ENCODE results near the gene LRIT3.

The LRIT3 gene

GRCh38 chr4:109902559-109903251 lies 54.8 kb downstream of the LRIT3 start:
- no peak for TF ChIP-seq CTCF (IDR thresholded peaks at IDR 0.05; ENCODE audit: low read depth, low read length)
- H3K4me3 ChIP-seq (replicated peaks in 1 of 2; ENCODE audit: low read depth in 2 of 2, low read length in 2 of 2), result no peak overlapping the region
- DNase-seq (ENCODE audit: low read depth in 2 of 2), result no peak

GRCh38 chr4:109908731-109909130 lies 60.8 kb downstream of the LRIT3 start:
- no peak for TF ChIP-seq CTCF (IDR thresholded peaks at IDR 0.05; ENCODE audit: low read depth, low read length)
- no peak overlapping the region for H3K4me3 ChIP-seq (replicated peaks in 1 of 2; ENCODE audit: low read depth in 2 of 2, low read length in 2 of 2)
- DNase-seq (ENCODE audit: low read depth in 2 of 2), result no peak

GRCh38 chr4:109910256-109910655 lies 62.3 kb downstream of the LRIT3 start:
- no peak for DNase-seq (ENCODE audit: low read depth in 2 of 2)
- TF ChIP-seq CTCF (IDR thresholded peaks at IDR 0.05; ENCODE audit: low read depth, low read length), result no peak
- no peak overlapping the region for H3K4me3 ChIP-seq (replicated peaks in 1 of 2; ENCODE audit: low read depth in 2 of 2, low read length in 2 of 2)

GRCh38 chr4:109912706-109913595 lies 65.0 kb downstream of the LRIT3 start, which contains the start of gene EGF:
EGF (plus strand) TSS chr4:109912883; CDS start chr4:109913336, 453 bp downstream.
- peak; percentile 34 to 52 for DNase-seq (ENCODE audit: low read depth in 2 of 2)
- TF ChIP-seq CTCF (IDR thresholded peaks at IDR 0.05; ENCODE audit: low read depth, low read length), result no peak

GRCh38 chr4:109913596-109914241 lies 65.8 kb downstream of the LRIT3 start:
- no peak for TF ChIP-seq CTCF (IDR thresholded peaks at IDR 0.05; ENCODE audit: low read depth, low read length)

More at GRCh38 chr4:109912706-109913595, 65.0 kb downstream of the LRIT3 start, which contains the start of gene EGF:
- no peak within 1 kb of the TSS for H3K4me3 ChIP-seq (replicated peaks in 1 of 2; ENCODE audit: low read depth in 2 of 2, low read length in 2 of 2)

GRCh38 chr4:109914322-109914721 lies 66.4 kb downstream of the LRIT3 start:
- no peak for DNase-seq (ENCODE audit: low read depth in 2 of 2)
- H3K4me3 ChIP-seq (replicated peaks in 1 of 2; ENCODE audit: low read depth in 2 of 2, low read length in 2 of 2), result no peak overlapping the region
- no peak for TF ChIP-seq CTCF (IDR thresholded peaks at IDR 0.05; ENCODE audit: low read depth, low read length)

More at GRCh38 chr4:109913596-109914241, 65.8 kb downstream of the LRIT3 start:
- no peak for DNase-seq (ENCODE audit: low read depth in 2 of 2)
- no peak overlapping the region for H3K4me3 ChIP-seq (replicated peaks in 1 of 2; ENCODE audit: low read depth in 2 of 2, low read length in 2 of 2)
